Measurements from ENCODE around the gene TRAF4.
A peak's percentile ranks its signal among the peaks of the same experiment; 100 is the strongest.

The TRAF4 gene

GRCh38 chr17:28760601-28761562 lies 17.1 kb downstream of the TRAF4 start:
- peak; percentile 76 for DNase-seq (ENCODE audit: low read depth)
- H3K4me3 ChIP-seq (ENCODE audit: control insufficient read depth, low read depth, low read length), result no peak overlapping the region
- TF ChIP-seq CTCF (conservative IDR thresholded peaks at IDR 0.05; ENCODE audit: control insufficient read depth, insufficient read depth, low read depth, low read length), result no peak

GRCh38 chr17:28763137-28763799 lies 19.5 kb downstream of the TRAF4 start:
- no peak for TF ChIP-seq CTCF (conservative IDR thresholded peaks at IDR 0.05; ENCODE audit: control insufficient read depth, insufficient read depth, low read depth, low read length)
- no peak for DNase-seq (ENCODE audit: low read depth)
- H3K4me3 ChIP-seq (ENCODE audit: control insufficient read depth, low read depth, low read length), result no peak overlapping the region

- no peak overlapping the region for H3K4me3 ChIP-seq (ENCODE audit: control insufficient read depth, low read depth, low read length)
- DNase-seq (ENCODE audit: low read depth), result peak; percentile 83
- peak; percentile 81 for TF ChIP-seq CTCF (conservative IDR thresholded peaks at IDR 0.05; ENCODE audit: control insufficient read depth, insufficient read depth, low read depth, low read length)
Measured at GRCh38 chr17:28763804-28764266, 20.0 kb downstream of the TRAF4 start.

- no peak for TF ChIP-seq CTCF (conservative IDR thresholded peaks at IDR 0.05; ENCODE audit: control insufficient read depth, insufficient read depth, low read depth, low read length)
- DNase-seq (ENCODE audit: low read depth), result no peak
- H3K4me3 ChIP-seq (ENCODE audit: control insufficient read depth, low read depth, low read length), result no peak overlapping the region
Measured at GRCh38 chr17:28765038-28765437, 21.2 kb downstream of the TRAF4 start.

- peak; percentile 10 for DNase-seq (ENCODE audit: low read depth)
- TF ChIP-seq CTCF (conservative IDR thresholded peaks at IDR 0.05; ENCODE audit: control insufficient read depth, insufficient read depth, low read depth, low read length), result no peak
- no peak overlapping the region for H3K4me3 ChIP-seq (ENCODE audit: control insufficient read depth, low read depth, low read length)
Measured at GRCh38 chr17:28773736-28774135, 29.9 kb downstream of the TRAF4 start.

GRCh38 chr17:28774206-28774605 lies 30.4 kb downstream of the TRAF4 start:
- no peak for DNase-seq (ENCODE audit: low read depth)
- H3K4me3 ChIP-seq (ENCODE audit: control insufficient read depth, low read depth, low read length), result no peak overlapping the region
- no peak for TF ChIP-seq CTCF (conservative IDR thresholded peaks at IDR 0.05; ENCODE audit: control insufficient read depth, insufficient read depth, low read depth, low read length)

All from fibroblast of mammary gland (primary cell).